Activated B cell treated with CpG ODN at 0.5 μM for 24 hours (primary cell): ENCODE results near the gene NCOA1. TPM values are rescaled to one million over a fixed set of nuclear protein-coding genes. Genes with fewer than 3 reads are reported as not detected.

Experiments used
- ATAC-seq: fragments of 200-7000 bp; cut with Tn5 transposase; one replicate; pipeline ENCODE4 v1.10.0; 2021; ENCODE audit warnings: low read depth, mild to moderate bottlenecking, moderate library complexity
- CTCF ChIA-PET: fragments of 350-600 bp; sonication (Branson Sonifier 250); formaldehyde crosslinking; loops from one replicate; lab custom pipeline; 2021; ENCODE audit warnings: antibody characterized with exemption; lab: Charles Lee
- POLR2A ChIA-PET: fragments of 350-600 bp; sonication (Branson Sonifier 250); formaldehyde crosslinking; loops from one replicate; lab custom pipeline; 2021; ENCODE audit warnings: antibody characterized with exemption; lab: Charles Lee
- DNase-seq: peaks from one replicate; pipeline ENCODE4 v3.0.0; 2022
- H3K27ac Mint-ChIP-seq: one replicate; pipeline ENCODE4 v1.8.0; 2020; ENCODE audit warnings: mixed read lengths
- H3K27me3 Mint-ChIP-seq: one replicate; pipeline ENCODE4 v1.8.0; 2021; ENCODE audit warnings: mixed read lengths
- H3K36me3 Mint-ChIP-seq: one replicate; pipeline ENCODE4 v1.8.0; 2021; ENCODE audit warnings: low read depth, mixed read lengths
- H3K4me1 Mint-ChIP-seq: one replicate; pipeline ENCODE4 v1.8.0; 2021; ENCODE audit warnings: mixed read lengths
- H3K4me3 Mint-ChIP-seq: one replicate; pipeline ENCODE4 v1.8.0; 2020; ENCODE audit warnings: mild to moderate bottlenecking, mixed read lengths
- H3K9me3 Mint-ChIP-seq: one replicate; pipeline ENCODE4 v1.8.0; 2020; ENCODE audit warnings: mixed read lengths
- intact Hi-C: fragments of 100-400 bp; cut with micrococcal nuclease; formaldehyde crosslinking; loops from one replicate; pipeline ENCODE4 v1.15.1; 2024
- total RNA-seq: library from RNA; stranded (reverse); gene quantifications from 2 replicates; pipeline ENCODE4 v1.2.3, GENCODE V29; 2022
- TF ChIP-seq, protein P1 (sequence below): fragments of 200-600 bp; IDR thresholded peaks from one replicate; pipeline ENCODE4 v1.8.0; 2022; ENCODE audit warnings: antibody characterized with exemption, mild to moderate bottlenecking

Gene NCOA1
- total RNA-seq, 1 donor from 2014 or later: 49.5 TPM

DNA sequence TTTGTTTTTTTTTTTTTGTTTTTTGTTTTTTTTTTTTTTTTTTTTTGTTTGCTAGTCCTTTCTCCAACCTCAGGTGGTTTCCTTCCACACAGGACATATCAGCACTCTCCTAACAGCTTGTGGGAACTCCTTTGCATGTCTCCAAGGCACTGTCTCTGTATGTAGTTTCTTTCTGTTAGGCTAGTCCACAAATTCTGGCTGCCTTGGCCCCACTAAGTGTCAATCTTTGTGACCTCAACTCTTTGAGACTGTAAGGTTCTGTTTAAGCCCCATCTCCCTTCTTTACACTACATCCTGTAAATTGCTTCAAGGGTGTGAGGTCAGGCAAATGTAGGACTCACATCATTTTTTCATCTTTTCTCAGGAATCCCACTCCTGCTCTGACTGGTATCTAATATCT is 85.1 kb downstream of the NCOA1 start:
- POLR2A ChIA-PET: interaction anchor here (0.6 to 0.7 kb wide), 3 partner anchors 80 to 376 kb away, joined by 3 to 8 read pairs (median 4); no protein-coding TSS in a partner anchor
- TF ChIP-seq, protein P1, sequence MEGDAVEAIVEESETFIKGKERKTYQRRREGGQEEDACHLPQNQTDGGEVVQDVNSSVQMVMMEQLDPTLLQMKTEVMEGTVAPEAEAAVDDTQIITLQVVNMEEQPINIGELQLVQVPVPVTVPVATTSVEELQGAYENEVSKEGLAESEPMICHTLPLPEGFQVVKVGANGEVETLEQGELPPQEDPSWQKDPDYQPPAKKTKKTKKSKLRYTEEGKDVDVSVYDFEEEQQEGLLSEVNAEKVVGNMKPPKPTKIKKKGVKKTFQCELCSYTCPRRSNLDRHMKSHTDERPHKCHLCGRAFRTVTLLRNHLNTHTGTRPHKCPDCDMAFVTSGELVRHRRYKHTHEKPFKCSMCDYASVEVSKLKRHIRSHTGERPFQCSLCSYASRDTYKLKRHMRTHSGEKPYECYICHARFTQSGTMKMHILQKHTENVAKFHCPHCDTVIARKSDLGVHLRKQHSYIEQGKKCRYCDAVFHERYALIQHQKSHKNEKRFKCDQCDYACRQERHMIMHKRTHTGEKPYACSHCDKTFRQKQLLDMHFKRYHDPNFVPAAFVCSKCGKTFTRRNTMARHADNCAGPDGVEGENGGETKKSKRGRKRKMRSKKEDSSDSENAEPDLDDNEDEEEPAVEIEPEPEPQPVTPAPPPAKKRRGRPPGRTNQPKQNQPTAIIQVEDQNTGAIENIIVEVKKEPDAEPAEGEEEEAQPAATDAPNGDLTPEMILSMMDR: no peak
- ATAC-seq (no peak), DNase-seq (no peak)
- no peak overlapping the region for H3K27ac Mint-ChIP-seq
- H3K36me3 Mint-ChIP-seq: peaks cover 2% of the 10 kb centered on the region
- H3K4me3 Mint-ChIP-seq: no peak overlapping the region
- CTCF ChIA-PET: no interaction called here
- intact Hi-C loops: loop anchor here (2.0 to 5.0 kb wide), 5 partner anchors 69 to 635 kb away; partner anchors contain the start of gene NCOA1
- H3K9me3 Mint-ChIP-seq: no peaks in the 10 kb centered on the region
- H3K27me3 Mint-ChIP-seq: no peaks in the 10 kb centered on the region
- H3K4me1 Mint-ChIP-seq: peaks cover 61% of the 10 kb centered on the region

DNA sequence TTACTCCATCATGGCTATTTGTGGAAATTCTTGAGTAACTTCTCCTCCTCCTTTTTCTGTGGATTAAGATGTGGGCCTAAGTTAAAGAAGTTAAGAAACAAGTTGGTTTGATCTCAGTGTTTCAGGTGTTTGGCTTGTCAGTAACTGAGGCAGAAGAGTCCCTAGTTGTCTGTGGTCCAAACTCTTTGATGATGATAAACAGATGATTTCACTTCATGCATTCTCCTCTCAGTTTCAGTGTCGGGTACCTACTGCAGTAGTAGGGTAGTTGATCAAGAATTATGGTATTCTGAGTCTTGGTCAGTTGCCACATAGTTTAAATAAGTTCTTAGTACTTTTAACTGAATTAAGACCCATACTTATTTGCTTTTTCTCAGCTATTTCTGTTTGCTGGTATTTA is 85.6 kb downstream of the NCOA1 start:
- TF ChIP-seq, protein P1: no peak
- CTCF ChIA-PET: interaction anchor here (1.5 kb wide), 1 partner anchor 10 kb away, joined by 4 read pairs; no protein-coding TSS in a partner anchor
- DNase-seq (no peak), ATAC-seq (no peak)
- intact Hi-C loops: loop anchor here (1.0 to 5.0 kb wide), 6 partner anchors 11 to 634 kb away; partner anchors contain the start of gene NCOA1
- Mint-ChIP-seq H3K36me3 (peaks cover 2% of the 10 kb centered on the region), H3K4me1 (peaks cover 66% of the 10 kb centered on the region), H3K27ac (no peak overlapping the region), H3K27me3 (no peaks in the 10 kb centered on the region), H3K4me3 (no peak overlapping the region), H3K9me3 (no peaks in the 10 kb centered on the region)
- POLR2A ChIA-PET: interaction anchor here (0.6 kb wide), 2 partner anchors 81 to 376 kb away, joined by 3 to 4 read pairs; no protein-coding TSS in a partner anchor

DNA sequence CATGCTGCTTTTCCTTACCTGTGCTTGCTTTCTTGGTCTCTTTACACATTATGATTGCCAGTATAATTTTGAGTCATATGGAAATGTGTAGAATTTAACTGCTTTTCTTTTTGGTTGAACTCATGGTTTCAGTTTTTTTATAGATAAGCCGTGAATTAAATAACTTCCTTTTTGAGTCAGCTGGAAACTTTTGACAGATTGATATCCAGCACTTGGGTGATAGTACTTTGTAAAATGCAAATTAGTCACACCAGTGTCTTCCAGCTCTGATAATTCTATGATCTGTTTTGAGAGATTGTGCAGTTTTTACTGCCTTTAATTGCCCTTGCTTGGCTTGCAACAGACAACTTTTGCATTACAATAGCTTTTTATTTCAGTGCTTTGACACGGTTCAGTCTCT is 86.4 kb downstream of the NCOA1 start:
- peaks cover 69% of the 10 kb centered on the region for H3K4me1 Mint-ChIP-seq
- TF ChIP-seq, protein P1: no peak
- peak; percentile 79 for ATAC-seq
- H3K9me3 Mint-ChIP-seq: no peaks in the 10 kb centered on the region
- H3K27me3 Mint-ChIP-seq: no peaks in the 10 kb centered on the region
- H3K36me3 Mint-ChIP-seq: peaks cover 7% of the 10 kb centered on the region
- H3K27ac Mint-ChIP-seq: peak overlapping the region; percentile 77
- ChIA-PET CTCF (interaction anchor here (1.3 to 1.5 kb wide), 2 partner anchors 9 to 86 kb away, joined by 4 read pairs; partner anchors contain the start of gene NCOA1), POLR2A (interaction anchor here (0.5 to 1.3 kb wide), 4 partner anchors 9 to 842 kb away, joined by 3 to 9 read pairs (median 6); partner anchors contain the start of gene NCOA1)
- intact Hi-C loops: loop anchor here (1.0 to 5.0 kb wide), 6 partner anchors 10 to 633 kb away; partner anchors contain the start of gene NCOA1
- no peak for DNase-seq
- peak overlapping the region; percentile 68 for H3K4me3 Mint-ChIP-seq

DNA sequence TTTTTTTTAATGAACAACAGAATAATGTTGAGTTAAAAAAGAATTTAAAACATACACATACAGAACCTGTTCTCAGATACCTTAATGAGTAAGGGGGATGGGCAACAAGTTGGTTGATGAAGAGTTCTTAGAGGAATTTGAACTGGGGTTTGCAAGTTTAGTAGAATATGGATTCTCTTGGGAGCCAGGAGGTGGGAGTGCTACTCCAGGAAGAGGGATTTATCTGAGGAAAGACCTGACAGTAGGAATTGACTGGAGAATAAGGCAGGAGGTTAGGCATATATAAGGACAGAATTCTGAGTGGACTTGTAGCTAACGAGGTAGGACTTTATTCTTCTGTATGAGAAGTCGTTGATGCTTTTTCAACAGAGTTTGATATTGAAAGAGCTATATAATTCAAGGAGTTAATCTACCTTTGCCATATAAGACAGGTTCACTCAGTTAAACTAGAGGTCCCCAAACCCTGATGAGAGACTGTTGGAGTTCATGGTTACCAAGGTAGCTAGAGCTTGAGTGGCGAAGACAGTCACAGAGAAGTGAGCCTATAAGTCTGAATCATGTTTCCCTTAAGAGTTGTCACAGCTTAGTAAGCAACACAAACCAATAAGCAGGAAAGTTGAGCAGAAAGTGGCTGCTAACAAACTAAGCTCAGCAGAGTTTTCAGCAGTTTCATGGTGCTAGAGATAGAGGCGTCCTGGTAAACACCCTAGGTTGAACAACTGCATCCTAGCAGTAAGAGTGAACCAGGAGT is 88.2 kb downstream of the NCOA1 start:
- CTCF ChIA-PET: no interaction called here
- intact Hi-C loops: loop anchor here (5.0 kb wide), 2 partner anchors 72 to 73 kb away; no protein-coding TSS in a partner anchor

More for the DNA sequence above, 88.2 kb downstream of the NCOA1 start:
- peaks cover 11% of the 10 kb centered on the region for H3K36me3 Mint-ChIP-seq
- H3K4me1 Mint-ChIP-seq: peaks cover 69% of the 10 kb centered on the region
- no peak for DNase-seq
- POLR2A ChIA-PET: interaction anchor here (1.0 to 1.3 kb wide), 2 partner anchors 10 to 88 kb away, joined by 4 to 8 read pairs; partner anchors contain the start of gene NCOA1
- H3K27ac Mint-ChIP-seq: peak overlapping the region; percentile 72
- H3K4me3 Mint-ChIP-seq: peak overlapping the region; percentile 55
- no peaks in the 10 kb centered on the region for H3K9me3 Mint-ChIP-seq
- peak; percentile 60 for ATAC-seq
- H3K27me3 Mint-ChIP-seq: no peaks in the 10 kb centered on the region
- TF ChIP-seq, protein P1: no peak
